Putamen (tissue), 1 donor: ENCODE data around the gene TRMT5.

ENCODE experiments used
- DNase-seq: peaks from one replicate; pipeline ENCODE4 v3.0.0-alpha.2; 2016; ENCODE audit warnings: low spot score

TRMT5 gene

GRCh38 chr14:60965402-60965801 lies 15.5 kb downstream of the TRMT5 start:
- no peak for DNase-seq

GRCh38 chr14:60964904-60965303 lies 16.0 kb downstream of the TRMT5 start:
- DNase-seq, result no peak

DNA sequence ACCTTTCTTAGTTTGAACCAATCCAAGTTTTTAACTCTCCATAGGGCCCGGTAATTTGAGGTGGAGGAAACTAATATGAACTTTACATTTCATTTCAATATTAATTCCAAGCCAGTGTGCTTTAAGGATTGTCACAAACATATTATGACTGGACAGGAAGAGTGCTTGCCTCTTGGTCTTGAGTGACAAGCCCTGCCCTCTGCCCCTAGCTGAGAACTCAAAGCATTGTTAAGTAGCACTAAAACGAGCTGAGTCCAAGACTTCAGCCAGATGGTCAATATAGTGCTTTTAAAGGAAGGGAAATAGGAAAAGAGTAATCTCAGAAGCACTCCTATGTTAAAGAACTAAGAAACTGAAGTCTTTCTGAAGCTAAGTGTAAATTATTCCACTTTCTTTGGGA lies 17.1 kb downstream of the TRMT5 start:
- DNase-seq, result no peak

DNA sequence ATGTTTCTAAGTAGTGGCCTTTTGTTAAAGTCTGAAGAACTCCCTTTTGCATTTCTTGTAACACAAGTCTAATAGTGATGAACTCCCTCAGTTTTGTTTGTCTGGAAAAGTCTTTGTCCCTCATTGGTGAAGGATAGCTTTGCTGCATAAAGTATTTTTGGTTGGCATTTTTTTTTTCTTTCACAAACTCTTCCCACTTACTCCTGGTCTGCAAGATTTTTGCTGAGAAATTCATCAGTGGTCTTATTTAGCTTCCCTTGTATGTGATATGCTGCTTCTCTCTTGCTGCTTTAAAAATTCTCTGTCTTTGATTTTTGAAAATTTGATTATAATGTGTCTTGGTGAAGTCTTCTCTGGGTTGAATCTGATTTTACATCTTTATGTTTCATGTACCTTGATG lies 22.7 kb downstream of the TRMT5 start:
- DNase-seq, result no peak

- DNase-seq, result no peak
Observed at GRCh38 chr14:60956632-60957031, 24.2 kb downstream of the TRMT5 start.

DNA sequence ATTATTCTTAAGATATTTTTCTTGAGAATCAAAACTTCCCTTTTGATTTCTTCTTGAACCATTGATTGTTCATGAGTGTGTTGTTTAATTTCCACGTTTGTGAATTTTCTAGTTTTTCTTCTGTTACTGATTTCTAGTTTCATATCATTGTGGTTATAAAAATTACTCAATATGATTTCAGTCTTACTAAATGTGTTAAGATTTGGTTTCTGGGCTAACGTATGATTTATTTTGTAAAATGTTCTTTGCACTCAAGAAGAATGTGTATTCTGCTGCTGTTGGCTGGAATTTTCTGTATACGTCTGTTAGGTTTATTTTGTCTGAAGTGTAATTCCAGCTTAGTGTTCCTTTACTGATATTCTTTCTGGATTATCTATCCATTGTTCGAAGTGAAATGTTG lies 24.7 kb downstream of the TRMT5 start:
- no peak for DNase-seq

DNA sequence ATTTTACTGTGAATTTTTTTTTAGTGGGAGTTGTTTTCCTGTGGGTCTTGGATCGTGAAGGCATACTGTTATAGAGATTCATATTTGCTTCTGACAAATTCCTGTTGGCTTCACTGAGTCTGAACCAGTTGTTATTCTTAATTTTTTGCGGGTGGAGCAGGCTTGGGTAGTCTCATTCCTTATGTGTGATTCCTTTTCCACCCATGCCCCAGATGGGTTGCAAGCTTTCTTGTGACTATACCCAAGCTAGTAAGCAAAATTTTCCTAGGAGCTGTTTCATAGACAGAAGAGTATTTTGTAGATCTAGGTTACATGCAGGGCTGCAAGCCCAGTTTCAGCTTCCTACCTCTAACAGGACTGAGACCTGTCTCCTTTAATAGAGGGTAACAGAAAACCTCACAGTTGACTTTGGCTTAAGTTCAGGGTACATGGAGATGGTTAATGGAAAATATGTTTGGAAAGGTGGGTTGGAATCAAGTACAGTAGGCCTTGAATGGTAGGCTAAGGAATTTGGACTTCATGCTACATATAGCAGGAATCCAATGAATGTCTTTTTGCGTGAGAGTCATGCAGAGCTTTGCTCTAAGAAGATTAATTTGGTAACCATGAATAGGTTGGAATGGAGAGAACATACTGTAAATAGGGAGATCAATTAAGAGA lies 29.0 kb downstream of the TRMT5 start:
- DNase-seq, result no peak

DNA sequence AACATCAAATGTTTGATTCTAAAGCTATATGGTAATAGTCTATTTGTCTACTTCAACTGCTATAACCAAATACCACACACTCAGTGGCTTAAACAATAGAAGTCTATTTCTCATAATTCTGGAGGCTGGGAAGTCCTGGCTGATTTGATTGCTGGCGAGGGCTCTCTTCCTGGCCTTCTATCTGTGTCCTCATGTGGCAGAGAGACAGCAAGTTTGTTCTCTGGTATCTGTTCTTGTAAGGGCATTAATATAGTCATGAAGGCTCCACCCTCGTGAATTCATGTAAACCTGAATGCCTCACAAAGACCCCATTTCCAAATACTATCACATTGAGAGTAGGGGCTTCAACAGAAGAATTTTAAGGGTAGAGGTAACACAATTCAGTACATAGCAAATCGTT lies 34.1 kb downstream of the TRMT5 start:
- DNase-seq, result no peak

GRCh38 chr14:60945984-60946383 lies 34.9 kb downstream of the TRMT5 start:
- DNase-seq, result no peak

DNA sequence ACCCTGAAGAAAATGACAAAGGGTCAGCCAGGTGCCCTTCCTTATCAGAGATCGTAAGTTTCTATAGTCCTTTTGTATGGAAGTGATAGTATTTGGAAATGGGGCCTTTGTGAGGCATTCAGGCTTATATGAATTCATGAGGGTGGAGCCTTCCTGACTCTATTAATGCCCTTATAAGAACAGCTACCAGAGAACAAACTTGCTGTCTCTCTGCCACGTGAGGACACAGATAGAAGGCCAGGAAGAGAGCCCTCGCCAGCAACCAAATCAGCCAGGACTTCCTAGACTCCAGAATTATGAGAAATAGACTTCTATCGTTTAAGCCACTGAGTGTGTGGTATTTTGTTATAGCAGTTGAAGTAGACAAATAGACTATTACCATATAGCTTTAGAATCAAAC lies 36.7 kb downstream of the TRMT5 start:
- no peak for DNase-seq

GRCh38 chr14:60943637-60944032 lies 37.2 kb downstream of the TRMT5 start:
- no peak for DNase-seq

DNA sequence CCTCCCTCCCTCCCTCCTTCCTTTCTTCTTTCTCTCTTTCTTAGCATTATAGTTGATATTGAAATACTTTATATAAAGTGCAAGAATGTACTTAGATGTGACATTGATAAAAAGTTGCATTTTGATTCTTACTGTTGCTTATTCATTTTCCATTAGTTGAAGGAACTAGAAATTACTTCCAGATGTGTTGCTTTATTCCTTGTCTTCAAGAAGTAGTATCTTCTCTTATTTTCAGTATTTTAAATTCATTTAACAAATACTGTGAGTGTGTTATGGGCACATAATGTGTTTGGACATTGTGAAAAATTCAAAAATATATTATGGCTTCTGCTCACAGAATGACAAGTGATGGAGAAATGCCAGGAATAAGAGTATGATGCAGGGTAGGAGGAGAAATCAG lies 45.6 kb downstream of the TRMT5 start:
- no peak for DNase-seq

DNA sequence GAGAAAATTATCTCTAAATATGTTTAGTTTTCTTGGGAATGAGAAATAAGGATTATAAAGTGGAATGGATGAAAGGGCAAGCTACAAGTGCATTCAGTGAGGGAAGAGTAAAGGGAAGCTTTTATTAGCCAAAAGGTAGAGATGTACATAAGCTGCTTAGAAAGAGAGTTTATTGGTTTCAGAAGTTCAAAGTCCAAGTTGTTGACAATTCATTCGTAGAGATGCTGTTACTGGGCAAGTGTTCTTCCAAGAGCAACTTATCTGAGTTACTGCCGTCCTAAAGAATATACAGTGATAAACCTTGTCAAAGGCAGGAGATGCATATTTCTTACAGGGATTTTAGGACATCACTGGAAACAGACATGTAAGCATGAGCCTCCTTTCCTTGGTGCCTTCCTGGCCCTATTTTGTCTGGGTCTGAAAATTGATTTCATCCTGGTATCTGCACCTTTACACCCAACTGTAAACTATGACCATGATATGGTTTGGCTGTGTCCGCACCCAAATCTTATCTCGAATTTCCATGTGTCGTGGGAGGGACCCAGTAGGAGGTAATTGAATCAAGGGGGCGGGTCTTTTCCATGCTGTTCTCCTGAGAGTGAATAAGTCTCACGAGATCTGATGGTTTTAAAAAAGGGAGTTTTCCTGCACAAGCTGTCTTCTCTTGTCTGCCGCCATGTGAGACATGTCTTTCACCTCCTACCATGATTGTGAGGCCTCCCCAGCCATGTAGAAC lies 46.8 kb downstream of the TRMT5 start:
- no peak for DNase-seq

DNA sequence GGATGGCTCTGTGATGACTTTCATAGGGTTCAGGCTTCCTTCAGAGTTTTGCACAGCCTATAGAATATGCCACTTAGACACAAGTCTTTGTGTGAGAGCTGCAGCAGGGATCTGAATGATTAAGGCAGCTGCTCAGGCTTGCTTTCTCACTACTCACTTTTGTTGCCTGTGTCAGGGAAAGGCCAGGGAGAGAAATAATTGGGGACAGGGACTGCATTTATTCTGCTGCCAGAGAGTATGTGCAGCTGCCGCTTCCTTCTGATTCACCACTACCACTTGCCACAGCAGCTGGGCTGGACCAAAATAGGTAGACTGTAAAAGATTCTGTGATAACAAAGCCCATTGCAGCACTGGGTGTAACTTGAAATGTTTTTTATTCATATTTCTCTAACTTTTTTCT lies 49.7 kb downstream of the TRMT5 start:
- no peak for DNase-seq

- no peak for DNase-seq
Observed at GRCh38 chr14:60926002-60926401, 54.9 kb downstream of the TRMT5 start.

DNA sequence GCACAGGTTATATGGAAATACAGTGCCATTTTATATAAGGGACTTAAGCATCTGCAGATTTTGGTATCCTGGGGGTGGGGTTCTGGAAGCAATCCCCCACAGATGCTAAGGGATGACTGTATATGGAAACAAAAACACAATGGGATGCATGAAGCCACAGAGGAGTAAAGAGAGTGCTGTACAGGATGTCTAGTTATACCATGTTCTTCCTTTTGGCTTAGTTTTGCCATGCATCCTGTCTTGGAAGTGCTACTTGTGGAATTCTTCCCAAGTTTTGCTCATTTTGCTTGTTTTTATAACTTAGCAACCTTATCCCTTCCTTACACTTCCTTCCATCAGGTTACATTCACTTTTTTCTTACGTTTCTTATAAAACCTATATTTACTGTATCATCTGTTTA lies 55.6 kb downstream of the TRMT5 start:
- DNase-seq, result no peak

DNA sequence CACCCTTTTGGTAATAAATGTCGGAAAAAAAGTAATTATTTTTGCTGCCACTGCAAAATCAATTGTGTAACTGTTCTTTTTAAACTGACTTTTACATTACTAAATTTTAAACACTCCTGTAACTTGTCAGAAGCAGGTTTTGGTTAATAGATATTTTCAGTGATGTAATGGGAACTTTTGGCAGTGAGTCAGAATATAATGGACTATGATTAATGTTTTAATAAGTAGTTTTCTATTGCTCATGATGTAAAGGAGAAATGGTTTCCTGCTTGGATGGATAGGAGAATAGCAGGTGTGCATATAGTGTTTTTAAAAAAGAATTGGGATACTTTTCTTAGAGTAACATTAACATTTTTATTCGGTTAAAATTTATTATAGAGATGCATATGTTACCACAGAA lies 58.8 kb downstream of the TRMT5 start:
- DNase-seq, result peak; percentile 15
